ENCODE results near the gene TMBIM6.

TMBIM6 gene

GRCh38 chr12:49808686-49809380 is 67.5 kb downstream of the TMBIM6 start:
- no peak overlapping the region for H3K4me3 ChIP-seq (ENCODE audit: low read depth, low read length)
- no peak for DNase-seq (ENCODE audit: low read depth)

DNA sequence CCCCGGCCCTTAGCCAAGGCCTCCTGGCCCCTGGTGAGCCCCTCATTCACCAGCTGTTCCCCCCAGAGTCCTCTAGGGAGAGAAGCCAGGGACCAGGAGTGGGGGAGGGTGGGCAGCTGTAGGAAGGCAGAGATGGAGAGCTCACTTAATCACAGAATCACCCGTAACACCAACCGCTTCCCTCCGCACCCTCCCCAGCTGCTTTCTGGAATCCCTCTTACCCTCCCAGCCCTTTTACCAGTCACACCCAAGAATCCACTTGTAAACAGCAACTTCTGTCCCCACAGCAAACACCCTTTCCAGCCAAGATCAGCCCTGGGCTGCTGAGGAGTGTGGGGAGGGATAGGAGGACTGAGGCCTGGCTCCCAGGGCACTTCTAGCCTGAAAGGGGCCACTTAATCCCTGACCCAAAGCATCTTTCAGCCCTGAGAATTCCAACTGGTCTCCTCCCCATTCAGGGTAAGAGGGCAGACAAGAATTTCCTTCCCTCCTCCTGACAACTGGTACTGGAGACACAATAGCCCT is 68.1 kb downstream of the TMBIM6 start:
- H3K4me3 ChIP-seq (ENCODE audit: low read depth, low read length) = no peak overlapping the region
- peak; percentile 58 for DNase-seq (ENCODE audit: low read depth)

- no peak for DNase-seq (ENCODE audit: low read depth)
Measured at GRCh38 chr12:49809906-49810389, 68.6 kb downstream of the TMBIM6 start.

GRCh38 chr12:49811136-49811535 is 69.8 kb downstream of the TMBIM6 start:
- H3K4me3 ChIP-seq (ENCODE audit: low read depth, low read length) = no peak overlapping the region
- DNase-seq (ENCODE audit: low read depth) = no peak

More at GRCh38 chr12:49809906-49810389, 68.6 kb downstream of the TMBIM6 start:
- no peak overlapping the region for H3K4me3 ChIP-seq (ENCODE audit: low read depth, low read length)

DNA sequence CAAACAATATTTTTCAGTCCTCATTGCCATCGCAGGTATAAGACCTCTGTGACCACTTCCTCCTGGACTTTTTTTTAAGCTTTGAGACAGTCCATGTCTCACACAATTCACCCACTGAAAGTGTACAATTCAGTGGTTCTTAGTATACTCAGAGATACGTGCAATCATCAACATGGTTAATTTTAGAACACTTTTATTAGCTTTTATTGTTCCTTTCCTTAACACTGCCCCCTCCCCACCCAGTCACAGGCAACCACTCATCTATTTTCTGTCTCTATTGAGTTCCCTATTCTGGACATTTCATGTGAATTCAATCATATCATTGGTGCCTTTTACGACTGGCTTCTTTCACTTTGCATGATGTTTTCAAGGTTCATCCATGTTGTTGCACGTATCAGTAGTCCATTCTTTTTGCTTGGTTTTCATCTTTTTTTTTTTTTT is 70.6 kb downstream of the TMBIM6 start:
- no peak for DNase-seq (ENCODE audit: low read depth)
- no peak overlapping the region for H3K4me3 ChIP-seq (ENCODE audit: low read depth, low read length)

DNA sequence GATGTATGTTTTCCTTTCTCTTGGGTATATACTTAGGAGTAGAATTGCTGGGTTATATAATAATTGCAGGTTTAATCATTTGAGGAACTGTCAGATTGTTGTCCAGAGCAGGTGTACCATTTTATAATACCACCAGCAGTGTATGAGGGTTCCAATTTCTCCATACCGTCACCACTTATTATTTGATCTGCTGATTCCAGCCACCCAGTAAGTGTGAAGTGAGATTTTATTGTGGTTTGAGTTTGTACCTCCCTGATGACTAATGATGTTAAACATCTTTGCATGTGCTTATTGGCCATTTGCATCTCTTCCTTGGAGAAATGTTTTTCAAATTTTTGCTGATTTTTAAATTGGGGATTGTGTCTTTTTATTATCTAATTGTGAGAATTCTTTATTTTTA is 71.8 kb downstream of the TMBIM6 start:
- DNase-seq (ENCODE audit: low read depth) = no peak
- H3K4me3 ChIP-seq (ENCODE audit: low read depth, low read length) = no peak overlapping the region

Data from skeletal muscle cell (primary cell).